ENCODE data around the gene IL1R2. TPM values are rescaled to one million over a fixed set of nuclear protein-coding genes. Genes with fewer than 3 reads are reported as not detected.
A peak's percentile ranks its signal among the peaks of the same experiment; 100 is the strongest.

Gene IL1R2
- total RNA-seq, 2 donors from 2014 or later, result 8.2 to 11.0 TPM

DNA sequence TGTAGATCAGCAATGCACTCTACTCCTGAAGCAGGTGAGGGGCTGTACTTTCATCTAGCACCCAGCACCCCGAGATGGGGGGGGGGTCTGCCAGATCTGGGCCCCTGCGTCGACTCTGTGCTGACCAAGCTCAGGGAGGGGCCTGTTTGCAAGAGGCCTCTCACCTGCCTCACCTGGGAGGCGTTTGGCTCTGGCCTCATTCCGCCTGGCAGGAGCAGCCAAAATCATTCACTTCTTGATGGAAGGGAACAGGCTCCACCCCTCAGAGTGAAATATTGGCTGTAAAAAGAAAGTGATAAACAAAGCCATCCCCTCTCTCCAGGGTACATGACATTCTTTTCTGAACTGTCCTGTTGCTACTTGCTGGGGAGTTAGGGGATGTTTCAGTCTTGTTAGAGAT, 10.7 kb upstream of the IL1R2 start:
- no peaks in the 10 kb centered on the region for H3K9me3 Mint-ChIP-seq
- DNase-seq, result no peak
- no peak overlapping the region for H3K4me3 Mint-ChIP-seq
- ATAC-seq (replicated peaks in 1 of 2), result no peak
- no peak overlapping the region for H3K27ac Mint-ChIP-seq
- no peaks in the 10 kb centered on the region for H3K36me3 Mint-ChIP-seq (ENCODE audit: insufficient read depth in 2 of 2)
- H3K4me1 Mint-ChIP-seq (ENCODE audit: low read depth), result peaks cover 16% of the 10 kb centered on the region
- H3K27me3 Mint-ChIP-seq (ENCODE audit: low read depth), result peaks cover 1% of the 10 kb centered on the region

DNA sequence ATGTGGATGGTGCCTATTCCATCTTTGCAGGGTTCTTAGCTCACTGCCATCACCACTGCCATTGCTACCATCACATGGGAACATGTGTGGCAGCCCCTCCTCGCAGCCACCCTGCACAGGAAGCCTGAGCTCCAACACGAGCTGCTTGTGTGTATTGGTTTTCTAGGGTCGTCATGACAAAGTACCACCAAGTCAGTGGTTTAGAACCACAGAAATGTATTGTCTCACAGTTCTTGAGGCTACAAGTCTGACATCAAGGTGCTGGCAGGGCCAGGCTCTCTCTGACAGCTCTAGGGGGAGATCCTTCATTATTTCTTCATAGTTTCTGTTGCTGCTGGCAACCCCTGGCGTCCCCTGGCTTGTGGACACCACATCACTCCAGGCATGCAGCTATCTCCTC, 10.3 kb upstream of the IL1R2 start:
- peak; percentile 78 to 88 for ATAC-seq (replicated peaks in 1 of 2)
- DNase-seq, result no peak
- no peaks in the 10 kb centered on the region for H3K9me3 Mint-ChIP-seq
- no peak overlapping the region for H3K27ac Mint-ChIP-seq
- no peaks in the 10 kb centered on the region for H3K27me3 Mint-ChIP-seq (ENCODE audit: low read depth)
- H3K4me3 Mint-ChIP-seq, result no peak overlapping the region
- H3K4me1 Mint-ChIP-seq (ENCODE audit: low read depth), result peaks cover 20% of the 10 kb centered on the region
- no peaks in the 10 kb centered on the region for H3K36me3 Mint-ChIP-seq (ENCODE audit: insufficient read depth in 2 of 2)

DNA sequence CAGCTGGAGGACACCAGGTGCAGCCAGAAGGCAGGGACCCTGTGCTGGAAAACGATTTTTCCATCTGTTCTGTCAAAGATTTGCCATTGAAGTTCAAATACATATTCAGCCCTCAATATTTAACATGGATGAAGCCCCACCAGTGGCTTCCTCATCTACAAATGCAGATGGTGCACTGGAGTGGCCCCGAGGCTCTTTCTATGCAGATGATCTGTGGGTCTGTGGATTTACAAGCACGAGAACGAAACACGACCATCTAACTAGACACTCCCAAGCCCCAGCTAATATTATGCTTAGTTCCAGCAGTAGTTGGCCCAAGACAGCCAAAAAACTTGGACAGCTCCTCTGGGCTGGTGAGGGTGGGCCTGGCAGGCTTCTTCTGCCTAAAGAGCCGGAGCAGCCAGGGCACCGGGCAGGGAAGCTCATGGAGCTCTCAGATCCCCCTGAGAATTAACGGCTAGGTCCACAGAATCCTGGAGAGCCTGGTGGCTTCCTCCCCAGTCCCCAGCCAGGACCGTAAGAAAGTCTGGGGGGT, 9.2 kb upstream of the IL1R2 start:
- DNase-seq (no peak), ATAC-seq (replicated peaks in 1 of 2) (no peak)
- H3K36me3 Mint-ChIP-seq (ENCODE audit: insufficient read depth in 2 of 2), result no peaks in the 10 kb centered on the region
- no peak overlapping the region for H3K4me3 Mint-ChIP-seq
- H3K9me3 Mint-ChIP-seq, result no peaks in the 10 kb centered on the region
- no peak overlapping the region for H3K27ac Mint-ChIP-seq
- no peaks in the 10 kb centered on the region for H3K27me3 Mint-ChIP-seq (ENCODE audit: low read depth)
- peaks cover 31% of the 10 kb centered on the region for H3K4me1 Mint-ChIP-seq (ENCODE audit: low read depth)

DNA sequence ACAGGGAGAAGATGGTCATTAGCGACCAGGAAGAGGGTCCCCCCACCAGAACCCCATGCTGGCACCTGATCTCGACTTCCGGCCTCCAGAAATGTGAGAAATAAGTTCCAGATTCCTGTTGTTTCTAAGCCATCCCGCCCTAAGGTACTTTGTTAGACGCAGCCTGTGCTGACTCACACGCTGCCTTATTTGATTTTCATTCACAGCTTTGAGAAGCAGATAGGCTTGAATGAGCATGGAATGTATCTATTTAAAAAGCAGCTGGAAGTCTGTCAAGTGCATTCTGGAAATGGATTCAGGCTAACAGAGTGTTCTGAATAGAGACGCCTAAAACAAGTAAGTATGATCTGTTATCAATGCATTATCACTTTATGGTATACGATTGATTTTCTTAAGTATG, 8.3 kb upstream of the IL1R2 start:
- H3K27me3 Mint-ChIP-seq (ENCODE audit: low read depth), result no peaks in the 10 kb centered on the region
- no peaks in the 10 kb centered on the region for H3K9me3 Mint-ChIP-seq
- H3K4me1 Mint-ChIP-seq (ENCODE audit: low read depth), result peaks cover 37% of the 10 kb centered on the region
- H3K27ac Mint-ChIP-seq, result no peak overlapping the region
- no peak for ATAC-seq (replicated peaks in 1 of 2)
- no peaks in the 10 kb centered on the region for H3K36me3 Mint-ChIP-seq (ENCODE audit: insufficient read depth in 2 of 2)
- H3K4me3 Mint-ChIP-seq, result no peak overlapping the region
- no peak for DNase-seq

DNA sequence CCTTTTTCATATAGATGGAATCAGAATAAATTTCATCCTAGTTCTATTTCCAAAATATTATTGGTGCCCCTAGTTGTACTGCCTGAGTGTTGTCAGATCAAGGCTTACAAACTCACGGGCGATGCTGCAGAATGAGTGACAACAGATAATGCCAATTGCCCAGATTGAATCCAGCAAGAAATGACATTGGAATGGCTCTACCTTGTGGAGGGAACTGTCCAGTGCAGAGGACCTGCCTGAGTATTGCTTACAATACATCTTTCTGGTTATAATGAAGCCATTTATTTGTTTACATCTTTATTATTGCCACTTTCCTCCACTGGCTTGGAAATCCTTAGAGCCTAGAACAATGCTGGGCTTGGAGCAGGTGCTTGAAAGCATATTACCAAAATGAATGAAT, 7.8 kb upstream of the IL1R2 start:
- Mint-ChIP-seq H3K27me3 (ENCODE audit: low read depth) (no peaks in the 10 kb centered on the region), H3K36me3 (ENCODE audit: insufficient read depth in 2 of 2) (no peaks in the 10 kb centered on the region), H3K9me3 (no peaks in the 10 kb centered on the region), H3K4me3 (no peak overlapping the region), H3K4me1 (ENCODE audit: low read depth) (peaks cover 37% of the 10 kb centered on the region), H3K27ac (no peak overlapping the region)
- no peak for DNase-seq
- ATAC-seq (replicated peaks in 1 of 2), result no peak

DNA sequence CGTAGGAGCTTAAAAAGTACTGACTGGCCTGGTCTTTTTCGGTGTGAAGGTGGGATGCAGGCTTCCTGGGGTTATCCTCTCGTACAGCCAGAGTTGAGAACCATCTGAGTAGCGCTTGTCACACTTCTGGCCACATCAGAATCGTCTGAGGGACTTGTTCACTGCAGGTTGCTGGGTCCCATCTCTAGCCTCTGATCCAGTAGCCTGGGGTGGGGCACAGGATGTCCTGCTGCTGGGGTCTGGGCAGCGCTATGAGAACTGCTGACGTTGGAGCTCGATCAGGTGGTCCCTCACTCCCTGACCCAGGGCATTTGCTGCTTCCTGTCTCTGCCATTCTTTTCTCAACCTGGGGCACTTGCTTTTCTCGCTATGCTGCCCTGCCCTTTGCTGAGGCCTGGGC, 7.1 kb upstream of the IL1R2 start:
- Mint-ChIP-seq H3K4me3 (no peak overlapping the region), H3K36me3 (ENCODE audit: insufficient read depth in 2 of 2) (no peaks in the 10 kb centered on the region), H3K4me1 (ENCODE audit: low read depth) (peaks cover 37% of the 10 kb centered on the region), H3K9me3 (no peaks in the 10 kb centered on the region), H3K27ac (no peak overlapping the region), H3K27me3 (ENCODE audit: low read depth) (peaks cover 3% of the 10 kb centered on the region)
- ATAC-seq (replicated peaks in 1 of 2) (no peak), DNase-seq (no peak)

DNA sequence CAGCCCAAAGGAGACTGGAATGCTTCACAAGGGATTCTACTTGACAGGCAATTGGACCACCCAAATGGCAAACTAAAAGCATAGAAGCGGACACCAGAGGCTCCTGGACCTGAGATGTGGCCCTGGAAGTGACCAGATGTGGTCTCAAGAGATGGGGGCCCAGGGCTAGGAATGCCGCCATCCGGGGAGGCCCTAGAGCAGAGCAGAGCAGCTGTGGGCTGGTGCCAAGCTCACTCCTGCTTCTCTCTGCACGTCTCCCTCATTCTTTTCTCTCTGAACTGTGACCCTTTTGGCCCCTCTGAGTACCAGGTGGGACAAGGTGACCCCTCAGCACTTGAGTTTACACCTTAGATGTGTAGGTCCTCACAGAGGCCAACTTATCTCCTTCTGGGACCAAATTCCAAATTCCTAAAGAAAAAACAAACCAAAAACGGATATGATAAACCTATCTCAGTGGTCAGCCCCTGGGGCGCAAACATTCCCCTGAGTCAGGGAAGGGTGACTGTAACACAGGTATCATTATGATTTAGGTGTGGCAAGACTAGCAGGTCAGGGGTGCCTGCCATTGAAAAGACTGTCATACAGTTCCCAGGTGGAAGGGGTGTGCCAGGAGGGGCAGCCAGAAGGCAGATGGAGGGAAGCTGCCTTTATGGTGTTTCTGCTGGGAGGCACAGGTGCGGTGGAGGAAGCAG, 6.5 kb upstream of the IL1R2 start:
- Mint-ChIP-seq H3K36me3 (ENCODE audit: insufficient read depth in 2 of 2) (no peaks in the 10 kb centered on the region), H3K27me3 (ENCODE audit: low read depth) (peaks cover 5% of the 10 kb centered on the region), H3K4me3 (no peak overlapping the region), H3K4me1 (ENCODE audit: low read depth) (peaks cover 37% of the 10 kb centered on the region), H3K27ac (no peak overlapping the region), H3K9me3 (no peaks in the 10 kb centered on the region)
- ATAC-seq (replicated peaks in 1 of 2) (no peak), DNase-seq (no peak)

DNA sequence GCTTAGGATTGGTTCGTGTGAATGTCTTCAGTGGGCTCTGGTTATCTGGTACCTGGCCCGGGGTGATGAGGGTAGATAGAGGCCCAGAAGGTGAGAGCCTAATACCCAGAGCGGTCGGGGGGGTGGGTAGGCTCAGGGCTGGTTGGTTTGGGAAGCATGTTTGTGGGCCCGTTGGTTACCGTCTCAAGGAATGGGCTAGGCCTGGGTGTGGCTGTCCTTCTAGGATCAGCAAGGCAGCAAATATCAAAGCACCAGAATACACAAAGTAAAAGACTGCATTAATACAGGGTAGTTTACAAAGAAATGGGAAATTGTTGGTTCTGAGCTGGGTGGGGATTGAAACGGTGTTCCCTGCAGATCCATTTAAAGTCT, 6.0 kb upstream of the IL1R2 start:
- H3K4me3 Mint-ChIP-seq, result no peak overlapping the region

DNA sequence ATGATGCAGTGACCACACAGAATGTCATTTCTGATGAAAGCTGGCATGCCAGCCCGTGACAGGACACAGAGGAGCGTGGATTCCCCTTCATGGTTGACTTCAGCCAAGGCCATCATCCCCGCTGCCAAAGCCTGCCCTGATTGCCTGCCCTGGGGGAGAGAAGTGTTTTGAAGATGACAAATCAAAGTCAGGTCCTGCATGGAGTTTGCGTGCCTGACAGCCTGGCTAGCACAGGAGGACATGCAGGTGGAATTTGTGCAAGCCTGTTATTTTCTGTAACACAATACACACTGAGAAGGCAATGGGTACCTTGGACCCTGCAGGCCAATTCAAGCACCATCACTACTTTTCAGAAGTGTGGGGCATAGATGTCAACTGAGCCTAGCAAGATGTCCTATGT, 5.4 kb upstream of the IL1R2 start:
- H3K4me1 Mint-ChIP-seq (ENCODE audit: low read depth), result peaks cover 35% of the 10 kb centered on the region
- no peak for DNase-seq
- H3K36me3 Mint-ChIP-seq (ENCODE audit: insufficient read depth in 2 of 2), result no peaks in the 10 kb centered on the region
- ATAC-seq (replicated peaks in 1 of 2), result no peak
- no peak overlapping the region for H3K4me3 Mint-ChIP-seq
- H3K9me3 Mint-ChIP-seq, result no peaks in the 10 kb centered on the region
- H3K27ac Mint-ChIP-seq, result no peak overlapping the region
- peaks cover 8% of the 10 kb centered on the region for H3K27me3 Mint-ChIP-seq (ENCODE audit: low read depth)

More for the DNA sequence above, 6.0 kb upstream of the IL1R2 start:
- DNase-seq, result no peak
- H3K27ac Mint-ChIP-seq, result no peak overlapping the region
- no peaks in the 10 kb centered on the region for H3K36me3 Mint-ChIP-seq (ENCODE audit: insufficient read depth in 2 of 2)
- H3K9me3 Mint-ChIP-seq, result no peaks in the 10 kb centered on the region
- H3K4me1 Mint-ChIP-seq (ENCODE audit: low read depth), result peaks cover 37% of the 10 kb centered on the region
- H3K27me3 Mint-ChIP-seq (ENCODE audit: low read depth), result peaks cover 5% of the 10 kb centered on the region
- no peak for ATAC-seq (replicated peaks in 1 of 2)

DNA sequence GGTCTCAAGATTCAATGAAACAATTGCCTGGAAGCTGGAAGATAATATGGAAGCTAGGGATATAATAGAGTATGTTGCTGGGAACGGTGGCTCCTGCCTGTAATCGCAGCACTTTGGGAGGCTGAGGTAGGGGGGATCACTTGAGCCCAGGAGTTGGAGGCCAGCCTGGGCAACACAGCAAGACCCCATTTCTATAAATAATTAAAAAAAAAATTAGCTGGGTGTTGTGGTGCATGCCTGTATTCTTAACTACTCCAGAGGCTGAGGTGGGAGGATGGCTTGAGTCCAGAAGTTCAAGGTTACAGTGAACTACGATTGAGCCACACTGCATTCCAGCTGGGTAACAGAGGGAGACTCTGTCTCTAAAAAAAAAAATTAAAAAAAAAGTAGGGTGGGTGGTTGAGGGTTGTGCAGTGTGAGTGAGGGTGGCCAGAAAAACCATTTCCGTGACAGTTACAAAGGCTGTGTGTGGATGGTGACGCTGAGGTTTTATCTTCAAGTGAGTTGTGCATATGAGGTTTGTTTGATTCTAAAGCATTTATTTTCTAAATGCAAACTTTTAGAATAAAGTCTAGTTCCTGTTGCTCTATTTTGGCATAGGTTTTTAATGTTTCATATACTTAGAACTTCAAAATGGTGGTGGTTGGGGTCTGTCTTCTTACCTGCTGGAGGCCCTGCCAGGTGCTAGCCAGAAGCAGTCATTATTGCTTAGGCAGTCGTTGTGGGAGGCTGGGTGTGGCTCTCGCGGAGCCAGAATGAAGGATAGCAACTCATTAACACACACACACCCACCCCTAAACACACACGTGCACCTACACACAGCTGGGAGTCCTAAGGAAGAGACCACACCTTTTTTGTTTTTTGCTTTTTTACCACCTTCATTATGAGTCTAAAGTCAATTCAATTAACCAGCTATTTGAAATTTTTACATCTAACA, 4.7 kb upstream of the IL1R2 start:
- H3K27me3 Mint-ChIP-seq (ENCODE audit: low read depth), result peaks cover 15% of the 10 kb centered on the region
- peaks cover 31% of the 10 kb centered on the region for H3K4me1 Mint-ChIP-seq (ENCODE audit: low read depth)
- DNase-seq (no peak), ATAC-seq (replicated peaks in 1 of 2) (peak; percentile 69 to 80)
- peak overlapping the region; percentile 37 for H3K27ac Mint-ChIP-seq
- peak overlapping the region; percentile 4 to 31 for H3K4me3 Mint-ChIP-seq
- no peaks in the 10 kb centered on the region for H3K9me3 Mint-ChIP-seq
- H3K36me3 Mint-ChIP-seq (ENCODE audit: insufficient read depth in 2 of 2), result no peaks in the 10 kb centered on the region

DNA sequence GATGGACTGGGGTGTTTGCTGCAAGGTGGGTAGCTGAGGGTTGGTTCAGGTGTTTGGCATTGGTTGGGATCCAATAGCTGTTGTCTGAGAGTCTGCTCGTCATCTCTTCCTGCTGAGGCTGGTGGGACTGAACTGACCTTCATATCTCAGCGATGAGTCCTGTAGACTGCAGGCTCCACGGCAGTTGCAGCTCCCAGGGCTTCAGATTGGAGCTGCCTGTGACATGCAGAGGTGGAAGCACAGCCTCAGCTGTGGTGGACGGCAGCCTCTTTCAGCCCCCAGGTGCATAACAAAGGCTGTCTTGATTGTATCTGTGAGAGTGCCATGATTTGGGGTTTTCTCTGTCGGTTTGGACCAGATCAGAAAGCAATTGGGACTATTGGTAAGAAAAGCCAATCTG, 3.9 kb upstream of the IL1R2 start:
- no peak overlapping the region for H3K4me3 Mint-ChIP-seq
- peaks cover 31% of the 10 kb centered on the region for H3K4me1 Mint-ChIP-seq (ENCODE audit: low read depth)
- no peak overlapping the region for H3K27ac Mint-ChIP-seq
- no peak for DNase-seq
- H3K27me3 Mint-ChIP-seq (ENCODE audit: low read depth), result peaks cover 23% of the 10 kb centered on the region
- H3K9me3 Mint-ChIP-seq, result no peaks in the 10 kb centered on the region
- ATAC-seq (replicated peaks in 1 of 2), result no peak
- H3K36me3 Mint-ChIP-seq (ENCODE audit: insufficient read depth in 2 of 2), result no peaks in the 10 kb centered on the region

DNA sequence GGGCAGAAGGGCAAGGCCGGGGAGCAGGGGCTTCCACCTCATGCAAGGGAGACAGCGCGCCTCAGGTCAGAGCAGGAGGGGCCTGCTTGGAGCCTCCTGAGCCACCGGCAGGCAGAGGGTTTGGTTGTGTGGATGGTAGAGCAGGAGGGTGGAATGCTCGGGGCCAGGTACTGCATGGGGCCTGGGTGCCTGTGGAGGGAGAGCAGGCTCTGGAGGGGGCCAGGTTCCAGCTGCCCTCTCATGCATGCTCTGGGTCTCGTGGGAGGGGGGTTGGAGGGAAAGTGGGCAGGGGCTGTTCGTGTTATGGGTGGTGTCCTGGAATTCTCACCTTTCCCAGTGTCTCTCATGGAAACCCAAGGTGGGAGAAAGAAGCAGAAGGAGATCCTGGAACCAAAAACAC, 3.2 kb upstream of the IL1R2 start:
- H3K4me3 Mint-ChIP-seq, result no peak overlapping the region
- peaks cover 31% of the 10 kb centered on the region for H3K4me1 Mint-ChIP-seq (ENCODE audit: low read depth)
- ATAC-seq (replicated peaks in 1 of 2), result no peak
- DNase-seq, result no peak
- H3K27me3 Mint-ChIP-seq (ENCODE audit: low read depth), result peaks cover 29% of the 10 kb centered on the region
- no peaks in the 10 kb centered on the region for H3K36me3 Mint-ChIP-seq (ENCODE audit: insufficient read depth in 2 of 2)
- H3K9me3 Mint-ChIP-seq, result no peaks in the 10 kb centered on the region
- no peak overlapping the region for H3K27ac Mint-ChIP-seq

DNA sequence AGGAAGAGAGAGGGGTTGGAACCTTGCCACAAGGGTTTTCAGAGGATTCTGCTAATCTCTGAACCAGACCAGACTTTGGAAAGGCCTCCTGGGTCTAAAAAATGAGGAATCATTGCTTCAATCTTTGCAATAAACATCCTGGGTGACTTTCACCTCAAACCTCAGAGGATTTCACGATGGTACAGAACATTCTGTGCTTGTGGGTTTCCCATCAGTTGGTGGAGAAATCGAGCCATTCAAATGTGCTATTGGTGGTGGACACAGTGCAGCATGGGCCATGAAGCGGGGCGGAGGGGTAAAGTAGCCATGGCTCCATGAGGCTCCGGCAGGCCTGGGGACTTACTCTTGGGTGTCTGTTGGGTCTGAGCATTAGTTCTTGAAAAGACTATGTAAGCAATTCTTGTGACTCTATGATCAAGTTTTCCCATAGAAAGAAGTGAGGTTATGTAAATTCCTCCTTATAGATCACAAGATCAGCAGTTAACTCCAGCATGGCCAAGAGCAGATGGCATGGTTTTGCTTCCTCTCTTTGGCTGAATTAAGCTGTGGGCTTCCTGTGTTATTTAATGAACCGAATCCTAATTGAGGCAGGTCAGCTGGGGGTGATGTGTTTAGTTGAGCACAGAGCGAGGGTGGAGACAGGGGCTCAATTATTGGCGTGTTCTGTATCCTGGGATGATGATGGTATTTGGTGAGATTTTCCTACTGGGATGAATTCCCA, 1.9 kb upstream of the IL1R2 start:
- Mint-ChIP-seq H3K4me3 (no peak overlapping the region), H3K36me3 (ENCODE audit: insufficient read depth in 2 of 2) (no peaks in the 10 kb centered on the region), H3K27ac (no peak overlapping the region), H3K27me3 (ENCODE audit: low read depth) (peaks cover 38% of the 10 kb centered on the region), H3K9me3 (no peaks in the 10 kb centered on the region), H3K4me1 (ENCODE audit: low read depth) (peaks cover 31% of the 10 kb centered on the region)
- ATAC-seq (replicated peaks in 1 of 2) (no peak), DNase-seq (no peak)
